SK-N-SH treated with all-trans-retinoic acid at 6 μM for 48 hours (cell line): ENCODE measurements around the gene CYP27C1.

Source experiments
- RARB ChIP-seq: fragments of 250-450 bp; sonication (Bioruptor Pico); IDR thresholded peaks from 2 replicates; pipeline ENCODE4 v1.8.0; 2021; ENCODE audit warnings: mild to moderate bottlenecking, moderate library complexity
- TOX ChIP-seq: fragments of 250-450 bp; sonication (Bioruptor Pico); IDR thresholded peaks from 2 replicates; pipeline ENCODE4 v1.8.0; 2021; ENCODE audit warnings: mild to moderate bottlenecking, moderate library complexity, borderline replicate concordance
- ZC3H10 ChIP-seq: fragments of 250-450 bp; sonication (Bioruptor Pico); IDR thresholded peaks from 2 replicates; pipeline ENCODE4 v1.5.1; 2021; ENCODE audit warnings: mild to moderate bottlenecking, moderate library complexity
- ZFP3 ChIP-seq: fragments of 250-450 bp; sonication (Bioruptor Pico); IDR thresholded peaks from 2 replicates; pipeline ENCODE4 v1.5.0; 2020; ENCODE audit warnings: mild to moderate bottlenecking, moderate library complexity

- TF ChIP-seq ZFP3 (CRISPR knock-in tag) (no peak), TOX (CRISPR knock-in tag) (no peak), RARB (CRISPR knock-in tag) (no peak), ZC3H10 (CRISPR knock-in tag) (no peak)
Observed at GRCh38 chr2:127177617-127178263, 42.4 kb downstream of the CYP27C1 start.
